Left lung (tissue), 10 donors: ENCODE measurements around the gene DNAH1. TPM values are rescaled to one million over a fixed set of nuclear protein-coding genes. Genes with fewer than 3 reads are reported as not detected.

ENCODE experiments used
- ATAC-seq: fragments of 200-7000 bp; cut with Tn5 transposase; one replicate; pipeline ENCODE4 v1.9.1; 2020; ENCODE audit warnings: moderate library complexity
- DNase-seq, 4 donors: peaks; one replicate each; pipeline ENCODE4 v3.0.0-alpha.2; 2013 to 2020
- H3K27ac ChIP-seq, 2 donors: fragments of 200-600 bp; sonication (generic) in 1 of 2; one replicate each; pipeline versions ENCODE4 v1.5.0 to v1.8.0; 2020 to 2021
- H3K27me3 ChIP-seq, 2 donors: fragments of 200-600 bp; sonication (generic) in 1 of 2; one replicate each; pipeline versions ENCODE4 v1.5.0 to v1.8.0; 2020 to 2021
- H3K36me3 ChIP-seq, 2 donors: fragments of 200-600 bp; sonication (generic) in 1 of 2; one replicate each; pipeline versions ENCODE4 v1.5.0 to v1.8.0; 2020 to 2021
- H3K4me1 ChIP-seq, 2 donors: fragments of 200-600 bp; one replicate each; pipeline ENCODE4 v1.8.0; 2021
- H3K4me3 ChIP-seq, 2 donors: fragments of 200-600 bp; sonication (generic) in 1 of 2; one replicate each; pipeline versions ENCODE4 v1.5.0 to v1.8.0; 2020 to 2021; ENCODE audit warnings: mild to moderate bottlenecking in 1 of 2
- H3K9me3 ChIP-seq, 2 donors: fragments of 200-600 bp; sonication (generic) in 1 of 2; one replicate each; pipeline versions ENCODE4 v1.5.0 to v1.8.0; 2020 to 2021
- intact Hi-C, 2 donors: fragments of 100-400 bp; cut with DNase I; formaldehyde crosslinking; loops; one replicate each; pipeline versions ENCODE4 v1.11.2 to v1.14.2; 2022
- polyA plus RNA-seq, 6 donors: library from polyadenylated mRNA; unstranded; fragments of 120-200 nt; gene quantifications; one replicate each; pipeline ENCODE4 v1.2.1, GENCODE V29; 2013; ENCODE audit not compliant: insufficient read length in 6 of 6
- total RNA-seq, 2 donors: library from RNA; stranded (reverse); fragmentation: NEBNext Ultra II Directional; extraction: Animal tissue kit (Norgen Biotek cat#: 25700); gene quantifications; one replicate each; pipeline ENCODE4 v1.2.1, GENCODE V29; 2021
- TF ChIP-seq, protein P1 (sequence below), 2 donors: fragments of 200-600 bp; sonication (generic) in 1 of 2; IDR thresholded peaks; one replicate each; pipeline versions ENCODE4 v1.5.0 to v1.8.0; 2021; ENCODE audit warnings: antibody characterized with exemption in 2 of 2
- donor health status: DM: no; HTN: yes; CAD: no.
- donor health status: DM: no; HTN: no; CAD: no.

DNAH1 gene
- total and polyA plus RNA-seq, 8 donors, result 6.5 to 14.0 (median 9.9) TPM

DNA sequence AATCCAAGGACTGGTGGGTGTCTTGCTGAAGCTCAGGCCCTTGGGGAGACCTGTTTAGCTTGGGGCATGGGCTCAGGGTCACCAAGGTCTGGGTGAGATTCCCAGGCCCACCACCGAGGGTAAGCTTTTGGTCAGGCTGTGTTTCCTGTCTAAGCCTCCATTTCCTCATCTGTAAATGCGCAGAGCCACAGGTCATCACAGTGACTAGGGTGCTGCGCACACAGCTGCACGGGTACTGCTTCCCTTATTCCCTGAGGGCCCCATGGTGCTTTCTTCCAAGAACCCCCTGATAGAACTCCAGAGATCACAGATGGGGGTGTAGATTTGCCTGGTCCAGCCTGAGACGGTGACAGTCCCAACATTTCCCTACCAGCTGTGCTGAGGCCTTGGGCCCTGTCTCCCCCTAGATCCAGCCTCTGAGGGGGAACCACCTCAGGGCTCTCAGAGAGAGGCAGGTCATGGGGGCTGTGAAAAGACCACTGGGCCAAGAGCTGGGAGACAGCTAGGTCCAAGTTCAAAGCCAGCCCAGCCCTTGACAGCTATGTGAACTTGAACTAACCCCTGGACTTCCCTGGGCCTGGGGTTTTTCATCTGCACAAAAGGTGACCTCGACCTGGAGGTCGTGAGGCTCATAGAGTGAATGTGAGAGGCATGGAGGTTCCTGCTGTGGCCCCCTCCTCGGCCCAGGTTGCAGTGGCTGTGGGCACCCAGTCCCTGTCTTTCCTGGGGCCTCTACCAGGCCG lies 68.1 kb downstream of the DNAH1 start:
- H3K36me3 ChIP-seq, result peaks cover 0 to 18% of the 10 kb centered on the region in 2 donors
- no peak for DNase-seq
- intact Hi-C loops, result no loop called here
- no peaks in the 10 kb centered on the region for H3K27me3 ChIP-seq
- H3K27ac ChIP-seq, result no peak overlapping the region
- TF ChIP-seq, protein P1, sequence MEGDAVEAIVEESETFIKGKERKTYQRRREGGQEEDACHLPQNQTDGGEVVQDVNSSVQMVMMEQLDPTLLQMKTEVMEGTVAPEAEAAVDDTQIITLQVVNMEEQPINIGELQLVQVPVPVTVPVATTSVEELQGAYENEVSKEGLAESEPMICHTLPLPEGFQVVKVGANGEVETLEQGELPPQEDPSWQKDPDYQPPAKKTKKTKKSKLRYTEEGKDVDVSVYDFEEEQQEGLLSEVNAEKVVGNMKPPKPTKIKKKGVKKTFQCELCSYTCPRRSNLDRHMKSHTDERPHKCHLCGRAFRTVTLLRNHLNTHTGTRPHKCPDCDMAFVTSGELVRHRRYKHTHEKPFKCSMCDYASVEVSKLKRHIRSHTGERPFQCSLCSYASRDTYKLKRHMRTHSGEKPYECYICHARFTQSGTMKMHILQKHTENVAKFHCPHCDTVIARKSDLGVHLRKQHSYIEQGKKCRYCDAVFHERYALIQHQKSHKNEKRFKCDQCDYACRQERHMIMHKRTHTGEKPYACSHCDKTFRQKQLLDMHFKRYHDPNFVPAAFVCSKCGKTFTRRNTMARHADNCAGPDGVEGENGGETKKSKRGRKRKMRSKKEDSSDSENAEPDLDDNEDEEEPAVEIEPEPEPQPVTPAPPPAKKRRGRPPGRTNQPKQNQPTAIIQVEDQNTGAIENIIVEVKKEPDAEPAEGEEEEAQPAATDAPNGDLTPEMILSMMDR (IDR thresholded peaks at IDR 0.05), result no peak
- H3K9me3 ChIP-seq, result no peaks in the 10 kb centered on the region
- H3K4me3 ChIP-seq, result no peak overlapping the region
- ATAC-seq, result no peak
- H3K4me1 ChIP-seq, result no peaks in the 10 kb centered on the region

DNA sequence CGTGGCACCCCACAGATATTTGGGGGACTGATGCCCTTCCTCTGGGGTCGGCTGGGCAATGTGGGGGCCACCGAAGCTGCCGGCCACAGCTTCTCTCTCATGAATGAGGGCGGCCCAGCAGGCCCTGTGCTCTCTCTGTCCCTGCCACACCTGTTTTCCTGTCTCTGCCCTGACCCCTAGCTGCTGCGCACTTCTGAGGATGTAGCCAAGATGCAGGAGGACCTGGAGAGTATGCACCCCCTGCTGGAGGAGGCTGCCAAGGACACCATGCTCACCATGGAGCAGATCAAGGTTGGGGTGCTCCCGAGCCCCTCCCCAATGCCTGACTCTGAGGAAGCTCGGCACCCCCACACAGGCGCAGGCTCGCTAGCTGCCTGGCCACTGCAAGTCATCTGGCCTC lies 69.0 kb downstream of the DNAH1 start:
- Histone ChIP-seq H3K4me1 (no peaks in the 10 kb centered on the region), H3K4me3 (no peak overlapping the region), H3K27ac (no peak overlapping the region), H3K36me3 (peaks cover 0 to 18% of the 10 kb centered on the region in 2 donors), H3K27me3 (no peaks in the 10 kb centered on the region), H3K9me3 (no peaks in the 10 kb centered on the region)
- peak in 1 of 4 donors; percentile 32 for DNase-seq
- TF ChIP-seq, protein P1 (IDR thresholded peaks at IDR 0.05), result peak in 1 of 2 donors; percentile 3
- no peak for ATAC-seq
- intact Hi-C loops, result no loop called here

DNA sequence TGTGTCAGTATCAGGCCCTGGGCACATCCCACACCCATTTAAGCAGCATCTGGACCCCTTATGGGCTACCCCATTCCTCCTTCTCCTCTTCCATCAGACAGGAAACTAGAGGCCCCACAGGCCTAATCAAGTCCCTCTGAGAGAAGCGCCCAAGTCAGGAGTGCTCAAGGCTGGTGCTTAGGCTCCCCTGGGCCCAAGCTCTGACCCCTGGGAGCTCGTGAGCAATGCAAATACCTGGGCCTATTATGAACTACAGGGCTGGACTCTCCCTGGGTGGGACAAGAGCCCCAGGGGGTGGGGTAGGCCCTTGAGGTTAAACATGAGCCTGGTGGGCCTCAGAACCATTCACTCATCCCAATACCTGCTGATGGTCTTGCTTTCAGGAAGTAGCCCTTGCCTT lies 71.4 kb downstream of the DNAH1 start:
- Histone ChIP-seq H3K9me3 (no peaks in the 10 kb centered on the region), H3K4me3 (no peak overlapping the region), H3K27me3 (no peaks in the 10 kb centered on the region), H3K4me1 (no peaks in the 10 kb centered on the region), H3K27ac (no peak overlapping the region), H3K36me3 (peaks cover 0 to 38% of the 10 kb centered on the region in 2 donors)
- TF ChIP-seq, protein P1 (IDR thresholded peaks at IDR 0.05), result no peak
- ATAC-seq, result no peak
- no peak for DNase-seq
- intact Hi-C loops, result no loop called here

DNA sequence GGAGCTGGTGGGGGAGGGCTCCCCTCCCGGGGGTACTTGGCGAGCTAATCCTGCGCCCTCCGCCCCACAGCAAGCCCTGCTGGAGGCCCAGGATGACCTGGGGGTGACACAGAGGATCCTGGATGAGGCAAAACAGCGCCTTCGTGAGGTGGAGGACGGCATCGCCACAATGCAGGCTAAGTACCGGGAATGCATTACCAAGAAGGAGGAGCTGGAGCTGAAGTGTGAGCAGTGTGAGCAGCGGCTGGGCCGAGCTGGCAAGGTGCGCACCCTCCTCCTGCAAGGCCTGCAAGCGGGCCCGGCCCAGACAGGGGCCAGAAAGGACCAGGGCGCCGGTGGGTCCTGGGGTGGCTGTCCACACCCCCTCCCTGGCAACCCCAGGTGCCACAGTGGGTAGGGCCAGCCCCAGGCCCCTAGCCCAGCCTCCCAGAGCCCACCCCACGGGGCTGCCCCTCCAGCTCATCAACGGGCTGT lies 72.3 kb downstream of the DNAH1 start:
- ATAC-seq (no peak), DNase-seq (peak in 1 of 4 donors; percentile 74)
- peaks cover 0 to 47% of the 10 kb centered on the region in 2 donors for H3K36me3 ChIP-seq
- no peak overlapping the region for H3K4me3 ChIP-seq
- intact Hi-C loops, result no loop called here
- no peak overlapping the region for H3K27ac ChIP-seq
- no peaks in the 10 kb centered on the region for H3K27me3 ChIP-seq
- no peaks in the 10 kb centered on the region for H3K9me3 ChIP-seq
- TF ChIP-seq, protein P1 (IDR thresholded peaks at IDR 0.05), result no peak
- H3K4me1 ChIP-seq, result no peaks in the 10 kb centered on the region

DNA sequence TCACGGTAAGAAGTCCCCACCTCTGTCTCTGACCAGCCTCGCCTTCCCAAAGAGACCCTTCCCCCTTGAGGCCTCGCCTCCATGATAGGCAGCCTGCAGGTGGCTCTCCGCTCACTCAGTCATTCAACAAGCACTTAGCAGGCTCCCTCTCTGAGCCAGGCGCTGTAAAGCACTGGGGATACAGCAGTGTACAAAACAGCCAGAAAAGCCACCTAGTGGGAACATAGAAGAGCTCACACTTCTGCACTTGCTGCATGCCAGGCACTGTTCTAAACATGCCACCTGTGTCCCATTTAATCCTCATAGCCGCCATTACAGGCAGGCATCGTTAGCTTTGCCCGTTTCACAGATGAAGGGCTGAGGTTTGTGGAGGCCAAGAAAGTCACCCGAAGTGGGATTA lies 72.8 kb downstream of the DNAH1 start:
- Histone ChIP-seq H3K9me3 (no peaks in the 10 kb centered on the region), H3K36me3 (peaks cover 0 to 53% of the 10 kb centered on the region in 2 donors), H3K4me3 (no peak overlapping the region), H3K27ac (no peak overlapping the region), H3K4me1 (no peaks in the 10 kb centered on the region), H3K27me3 (no peaks in the 10 kb centered on the region)
- intact Hi-C loops, result no loop called here
- TF ChIP-seq, protein P1 (IDR thresholded peaks at IDR 0.05), result no peak
- ATAC-seq, result no peak
- DNase-seq, result no peak
